GM12878 (cell line): ENCODE data around the gene MTHFD1L. TPM values are rescaled to one million over a fixed set of nuclear protein-coding genes. Genes with fewer than 3 reads are reported as not detected.

Source experiments
- ATAC-seq: fragments of 200-7000 bp; cut with Tn5 transposase; 3 replicates; pipeline ENCODE4 v1.9.1; 2020; ENCODE audit warnings: mild to moderate bottlenecking, moderate library complexity
- BruUV-seq: library from RNA; stranded (reverse); fragments of 400-500 nt; replicated peaks from 2 replicates; lab custom pipeline; 2021; lab: Mats Ljungman, UMichigan
- CTCF ChIA-PET: fragments of 300-600 bp; sonication (Branson Sonifier 250); formaldehyde crosslinking; extraction: SDS; loops from one replicate; lab custom pipeline; 2021; ENCODE audit warnings: inconsistent platforms; lab: Yijun Ruan, JAX
- POLR2A ChIA-PET: fragments of 350-600 bp; formaldehyde crosslinking; extraction: SDS; loops from one replicate; lab custom pipeline; 2021; ENCODE audit warnings: inconsistent platforms; lab: Charles Lee
- RAD21 ChIA-PET: fragments of 300-600 bp; sonication (Branson Sonifier 250); formaldehyde crosslinking; loops from one replicate; lab custom pipeline; 2023; ENCODE audit warnings: antibody characterized with exemption; ENCODE audit not compliant: unreplicated experiment; lab: Charles Lee
- SMC1A ChIA-PET: fragments of 300-600 bp; sonication (Branson Sonifier 250); formaldehyde crosslinking; loops from one replicate; lab custom pipeline; 2023; ENCODE audit not compliant: unreplicated experiment, uncharacterized antibody; lab: Charles Lee
- DNase-seq: peaks from one replicate; pipeline ENCODE4 v3.0.0-alpha.2; 2011; ENCODE audit warnings: low read depth, low spot score
- FAIRE-seq: peaks from 3 replicates; lab custom pipeline; 2011; peaks lifted over from hg19 to GRCh38; lab: Jason Lieb, UNC
- H2AFZ ChIP-seq: 2 replicates; pipeline ENCODE4 v1.6.0; 2011; ENCODE audit warnings: low read depth, low read length, control low read depth; ENCODE audit not compliant: control insufficient read depth
- H3K27ac ChIP-seq: 2 replicates; pipeline ENCODE4 v1.5.1; 2011; ENCODE audit warnings: control low read depth; ENCODE audit not compliant: control insufficient read depth, insufficient read depth
- H3K27me3 ChIP-seq, 2 experiments: replicated peaks in 1 of 2; 2 replicates each; pipeline versions ENCODE4 v1.6.0 to v1.6.1; 2011; ENCODE audit warnings: low read length in 1 of 2; ENCODE audit not compliant: control insufficient read depth in 2 of 2, insufficient read depth in 2 of 2
- H3K36me3 ChIP-seq, 2 experiments: 2 replicates each; pipeline ENCODE4 v1.5.1; 2011; ENCODE audit warnings: low read length in 1 of 2; ENCODE audit not compliant: control insufficient read depth in 2 of 2, insufficient read depth in 2 of 2
- H3K4me1 ChIP-seq: 2 replicates; pipeline ENCODE4 v1.6.1; 2011; ENCODE audit warnings: mild to moderate bottlenecking, low read length, moderate library complexity, mixed read lengths; ENCODE audit not compliant: control insufficient read depth, insufficient read depth
- H3K4me2 ChIP-seq: 2 replicates; pipeline ENCODE4 v1.6.0; 2011; ENCODE audit warnings: control low read depth; ENCODE audit not compliant: control insufficient read depth, insufficient read depth
- H3K4me3 ChIP-seq: fragments of 200-600 bp; sonication (generic); 2 replicates; pipeline ENCODE4 v1.5.1; 2016
- H3K79me2 ChIP-seq: 2 replicates; pipeline ENCODE4 v1.6.0; 2011; ENCODE audit warnings: low read length; ENCODE audit not compliant: control insufficient read depth, insufficient read depth
- H3K9ac ChIP-seq: 2 replicates; pipeline ENCODE4 v1.8.0; 2011; ENCODE audit warnings: low read length, control low read depth, mixed read lengths; ENCODE audit not compliant: control insufficient read depth, insufficient read depth
- H3K9me3 ChIP-seq: replicated peaks from 3 replicates; pipeline ENCODE4 v1.5.1; 2011; ENCODE audit warnings: mild to moderate bottlenecking, low read length; ENCODE audit not compliant: control insufficient read depth, insufficient read depth
- H4K20me1 ChIP-seq: 2 replicates; pipeline ENCODE4 v1.6.0; 2011; ENCODE audit not compliant: control insufficient read depth, insufficient read depth
- BCL11A ChIP-seq: IDR thresholded peaks from 2 replicates; pipeline ENCODE4 v1.6.1; 2011; ENCODE audit warnings: low read depth, low read length
- BHLHE40 ChIP-seq, 2 experiments: fragments of 450-650 bp in 1 of 2; IDR thresholded peaks; 2 replicates each; pipeline ENCODE4 v1.6.1; 2011 to 2017; ENCODE audit warnings: low read depth in 2 of 2, borderline replicate concordance in 1 of 2, improper control_type of control experiment in 1 of 2, low read length in 1 of 2, mild to moderate bottlenecking in 1 of 2
- EGR1 ChIP-seq, 2 experiments: IDR thresholded peaks; 1 replicate in 1 of 2; 2 replicates in 1 of 2; pipeline ENCODE4 v1.6.1; 2011 to 2012; ENCODE audit warnings: low read depth in 2 of 2, low read length in 2 of 2, borderline replicate concordance in 1 of 2, mild to moderate bottlenecking in 1 of 2, moderate library complexity in 1 of 2
- EZH2 ChIP-seq: IDR thresholded peaks from 2 replicates; pipeline ENCODE4 v1.6.1; 2012; ENCODE audit warnings: low read depth, mild to moderate bottlenecking, control low read depth, inconsistent platforms, low read length, borderline replicate concordance; ENCODE audit not compliant: control insufficient read depth
- HCFC1 ChIP-seq: fragments of 150-350 bp; IDR thresholded peaks from 2 replicates; pipeline ENCODE4 v1.6.1; 2014; ENCODE audit warnings: low read length
- MLLT1 ChIP-seq: fragments of 450-650 bp; IDR thresholded peaks from 2 replicates; pipeline ENCODE4 v1.6.1; 2016; ENCODE audit warnings: mild to moderate bottlenecking
- MTA2 ChIP-seq: fragments of 450-650 bp; IDR thresholded peaks from 2 replicates; pipeline ENCODE4 v1.6.1; 2016; ENCODE audit warnings: low read depth, mild to moderate bottlenecking, moderate library complexity
- NFYA ChIP-seq: IDR thresholded peaks from 2 replicates; pipeline ENCODE4 v1.6.1; 2011; ENCODE audit warnings: low read depth, mild to moderate bottlenecking, low read length, improper control_type of control experiment, borderline replicate concordance
- POU2F2 ChIP-seq: IDR thresholded peaks from 3 replicates; pipeline ENCODE4 v1.6.1; 2011; ENCODE audit warnings: low read depth, mild to moderate bottlenecking, low read length, borderline replicate concordance
- REST ChIP-seq: IDR thresholded peaks from 2 replicates; pipeline ENCODE4 v1.6.1; 2012; ENCODE audit warnings: mild to moderate bottlenecking, low read depth, low read length
- STAT1 ChIP-seq: fragments of 450-650 bp; conservative IDR thresholded peaks from 2 replicates; pipeline ENCODE4 v1.6.1; 2014; ENCODE audit warnings: antibody characterized with exemption, mild to moderate bottlenecking
- YBX1 ChIP-seq: fragments of 450-650 bp; IDR thresholded peaks from 2 replicates; pipeline ENCODE4 v1.6.1; 2016; ENCODE audit warnings: antibody characterized with exemption
- ZNF384 ChIP-seq: IDR thresholded peaks from 2 replicates; pipeline ENCODE4 v1.6.1; 2012; ENCODE audit warnings: low read depth, mild to moderate bottlenecking, low read length, improper control_type of control experiment, borderline replicate concordance
- WGBS: methylation state at CpG from one replicate; pipeline ENCODE4 v1.1.6; 2016; ENCODE audit warnings: low lambda C conversion rate; ENCODE audit not compliant: insufficient replicate concordance, insufficient coverage; ENCODE audit errors: missing lambda C conversion rate; 5-methylcytosine and 5-hydroxymethylcytosine counted together
- in situ Hi-C: fragments of 300-500 bp; cut with MboI; formaldehyde crosslinking; loops from 9 replicates; pipeline ENCODE4 v1.14.3; 2018; ENCODE audit warnings: mixed read lengths
- intact Hi-C: fragments of 100-400 bp; cut with micrococcal nuclease; formaldehyde crosslinking; loops from one replicate; pipeline ENCODE4 v1.14.2; 2022; ENCODE audit not compliant: unreplicated experiment
- polyA plus RNA-seq, 11 experiments: library from polyadenylated mRNA; depleted of rRNA in 4 of 11; unstranded in 6 of 11; stranded (reverse) in 5 of 11; fragments of >200 nt; fragmentation: Nextera tagmentation in 4 of 11; fragmentation: Illumina TruSeq in 1 of 11; extraction: Ambion mirVana in 4 of 11; extraction: Trizol in 1 of 11; gene quantifications; 1 replicate in 1 of 11; 2 replicates in 10 of 11; pipeline versions ENCODE4 v1.2.1 to v1.2.3, GENCODE V29; 2011 to 2016; ENCODE audit warnings: inconsistent platforms in 2 of 11, missing spikeins in 2 of 11, low read depth in 1 of 11
- total RNA-seq, 4 experiments: library from RNA; depleted of rRNA in 3 of 4; stranded (reverse); fragments of >200 nt in 3 of 4; fragmentation: Illumina TruSeq in 1 of 4; extraction: Trizol in 1 of 4; gene quantifications; 2 replicates each; pipeline versions ENCODE4 v1.2.1 to v1.2.3, GENCODE V29; 2013 to 2021

Gene MTHFD1L
- total and polyA plus RNA-seq, 10 of the 15 experiments (the other 5 are each of a cell fraction or from before 2014, with no cell fraction given) = 11.7 to 75.5 (median 28.8) TPM

- ATAC-seq (no peak), DNase-seq (no peak), FAIRE-seq (no peak)
- in situ Hi-C loops = no loop called here
- BruUV-seq = no TSS peak
- H3K4me2 ChIP-seq = no peak overlapping the region
- no peaks in the 10 kb centered on the region for H3K4me1 ChIP-seq
- no peaks in the 10 kb centered on the region for H3K79me2 ChIP-seq
- no peaks in the 10 kb centered on the region for H3K27me3 ChIP-seq
- no peak for TF ChIP-seq BCL11A
- no peak for TF ChIP-seq EGR1 (IDR thresholded peaks at IDR 0.05; ENCODE audit: borderline replicate concordance in 1 of 2, low read depth in 2 of 2, low read length in 2 of 2)
- no peak for TF ChIP-seq BHLHE40 (IDR thresholded peaks at IDR 0.05; ENCODE audit: borderline replicate concordance in 1 of 2, low read depth in 2 of 2, low read length in 1 of 2)
- no peak for TF ChIP-seq YBX1
- TF ChIP-seq EZH2 = no peak
- TF ChIP-seq REST = no peak
- TF ChIP-seq MLLT1 = no peak
- TF ChIP-seq ZNF384 = no peak
- no peak for TF ChIP-seq HCFC1
- no peak for TF ChIP-seq STAT1
- no peak for TF ChIP-seq POU2F2
- TF ChIP-seq MTA2 = no peak
- TF ChIP-seq NFYA = no peak
- intact Hi-C loops = no loop called here
- H2AFZ ChIP-seq = no peak overlapping the region
- H3K36me3 ChIP-seq = peaks cover 2 to 10% of the 10 kb centered on the region in 2 experiments; a peak in 3 of 4 replicates
- H4K20me1 ChIP-seq = no peaks in the 10 kb centered on the region
- CTCF ChIA-PET = interaction anchor here (0.5 to 1.3 kb wide), 4 partner anchors 48 to 613 kb away, joined by 3 to 4 read pairs (median 4); no protein-coding TSS in a partner anchor
- no peak overlapping the region for H3K4me3 ChIP-seq
- no peaks in the 10 kb centered on the region for H3K9me3 ChIP-seq
- WGBS = 97% methylated on average over 6 of the region's 6 CpGs
- POLR2A ChIA-PET = interaction anchor here (0.6 kb wide), 2 partner anchors 29 to 169 kb away, joined by 4 read pairs; no protein-coding TSS in a partner anchor
- RAD21 ChIA-PET = no interaction called here
- no peak overlapping the region for H3K9ac ChIP-seq
- H3K27ac ChIP-seq = no peak overlapping the region
- SMC1A ChIA-PET = no interaction called here
Measured at GRCh38 chr6:151095538-151096254, 230.2 kb downstream of the MTHFD1L start.
